ENCODE measurements around the gene ITGAD.

DNA sequence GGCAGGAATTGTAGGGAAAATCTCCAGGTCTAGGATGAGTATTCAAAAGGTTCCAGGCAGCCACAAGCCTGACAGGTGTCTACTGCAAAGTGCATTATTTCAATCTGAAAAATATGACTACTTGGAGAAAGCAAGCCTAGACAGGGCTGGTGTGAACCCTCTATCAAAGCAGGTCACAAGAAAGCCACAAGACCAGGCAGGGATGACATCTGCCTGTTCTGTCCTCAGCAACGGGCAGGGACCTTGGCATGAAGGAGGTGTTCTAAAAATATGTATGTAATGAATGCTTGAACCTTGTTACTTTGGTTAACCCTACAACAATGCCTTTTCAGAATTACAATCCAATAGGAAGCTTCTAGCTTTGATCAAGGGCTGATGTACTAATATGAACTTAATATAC is 36.2 kb downstream of the ITGAD start:
- TF ChIP-seq CREB1 (IDR thresholded peaks at IDR 0.05; ENCODE audit: low read depth) (no peak), FOXM1 (IDR thresholded peaks at IDR 0.05; ENCODE audit: borderline replicate concordance, low read depth) (no peak), EP300 (IDR thresholded peaks at IDR 0.05; ENCODE audit: borderline replicate concordance) (no peak), TCF12 (IDR thresholded peaks at IDR 0.05; ENCODE audit: low read depth) (no peak)
- TF ChIP-seq, protein P1, sequence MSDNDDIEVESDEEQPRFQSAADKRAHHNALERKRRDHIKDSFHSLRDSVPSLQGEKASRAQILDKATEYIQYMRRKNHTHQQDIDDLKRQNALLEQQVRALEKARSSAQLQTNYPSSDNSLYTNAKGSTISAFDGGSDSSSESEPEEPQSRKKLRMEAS (IDR thresholded peaks at IDR 0.05) = no peak

All from Ishikawa (cell line).